LNCAP (cell line): Measurements from ENCODE around the gene EXOG.

ENCODE experiments used
- TF ChIP-seq, protein P1 (sequence below): fragments of 450-650 bp; IDR thresholded peaks from 2 replicates; pipeline ENCODE4 v1.5.1; 2017; ENCODE audit warnings: mild to moderate bottlenecking

The EXOG gene

GRCh38 chr3:38533285-38533976 is 37.3 kb downstream of the EXOG start:
- TF ChIP-seq, protein P1, sequence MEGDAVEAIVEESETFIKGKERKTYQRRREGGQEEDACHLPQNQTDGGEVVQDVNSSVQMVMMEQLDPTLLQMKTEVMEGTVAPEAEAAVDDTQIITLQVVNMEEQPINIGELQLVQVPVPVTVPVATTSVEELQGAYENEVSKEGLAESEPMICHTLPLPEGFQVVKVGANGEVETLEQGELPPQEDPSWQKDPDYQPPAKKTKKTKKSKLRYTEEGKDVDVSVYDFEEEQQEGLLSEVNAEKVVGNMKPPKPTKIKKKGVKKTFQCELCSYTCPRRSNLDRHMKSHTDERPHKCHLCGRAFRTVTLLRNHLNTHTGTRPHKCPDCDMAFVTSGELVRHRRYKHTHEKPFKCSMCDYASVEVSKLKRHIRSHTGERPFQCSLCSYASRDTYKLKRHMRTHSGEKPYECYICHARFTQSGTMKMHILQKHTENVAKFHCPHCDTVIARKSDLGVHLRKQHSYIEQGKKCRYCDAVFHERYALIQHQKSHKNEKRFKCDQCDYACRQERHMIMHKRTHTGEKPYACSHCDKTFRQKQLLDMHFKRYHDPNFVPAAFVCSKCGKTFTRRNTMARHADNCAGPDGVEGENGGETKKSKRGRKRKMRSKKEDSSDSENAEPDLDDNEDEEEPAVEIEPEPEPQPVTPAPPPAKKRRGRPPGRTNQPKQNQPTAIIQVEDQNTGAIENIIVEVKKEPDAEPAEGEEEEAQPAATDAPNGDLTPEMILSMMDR = no peak

DNA sequence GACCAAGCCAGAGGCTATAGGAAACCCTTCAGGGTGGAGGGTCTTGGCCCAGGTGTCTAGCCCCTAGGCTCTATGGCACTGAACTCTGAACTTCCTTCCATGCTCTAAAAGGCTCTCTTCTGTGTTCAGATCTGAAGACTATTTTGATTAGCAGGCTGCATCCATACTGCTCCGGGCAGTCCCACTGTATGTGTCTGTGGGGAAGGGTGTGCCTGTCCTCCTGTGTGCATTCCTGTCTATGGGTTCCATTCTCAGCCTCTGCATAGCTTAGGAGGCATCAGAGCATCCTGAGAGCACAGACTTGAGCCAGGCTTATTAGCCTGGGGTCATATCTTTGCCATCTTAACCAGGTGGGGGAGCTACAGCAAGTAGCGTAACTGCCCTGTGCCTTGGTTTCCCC is 38.0 kb downstream of the EXOG start:
- TF ChIP-seq, protein P1 = no peak

DNA sequence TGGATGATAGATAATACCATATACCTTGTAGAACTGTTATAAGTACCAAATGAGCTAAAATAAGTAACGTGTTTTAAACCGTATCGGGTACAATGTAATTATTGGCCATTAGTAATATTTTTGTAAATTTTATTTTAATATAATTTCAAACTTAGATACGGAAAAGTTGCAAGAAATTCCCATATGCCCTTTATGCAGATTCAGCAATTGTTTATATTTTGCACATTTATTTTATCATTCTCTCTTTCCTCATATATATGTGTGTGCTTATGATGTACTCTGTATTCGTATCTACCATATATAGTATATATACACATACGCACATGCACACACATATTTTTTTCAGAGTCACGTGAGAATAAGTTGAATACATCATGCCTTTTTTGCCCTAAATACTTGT is 38.5 kb downstream of the EXOG start:
- TF ChIP-seq, protein P1 = no peak

GRCh38 chr3:38536671-38537070 is 40.5 kb downstream of the EXOG start:
- TF ChIP-seq, protein P1 = no peak

GRCh38 chr3:38538773-38539353 is 42.7 kb downstream of the EXOG start:
- TF ChIP-seq, protein P1 = no peak

DNA sequence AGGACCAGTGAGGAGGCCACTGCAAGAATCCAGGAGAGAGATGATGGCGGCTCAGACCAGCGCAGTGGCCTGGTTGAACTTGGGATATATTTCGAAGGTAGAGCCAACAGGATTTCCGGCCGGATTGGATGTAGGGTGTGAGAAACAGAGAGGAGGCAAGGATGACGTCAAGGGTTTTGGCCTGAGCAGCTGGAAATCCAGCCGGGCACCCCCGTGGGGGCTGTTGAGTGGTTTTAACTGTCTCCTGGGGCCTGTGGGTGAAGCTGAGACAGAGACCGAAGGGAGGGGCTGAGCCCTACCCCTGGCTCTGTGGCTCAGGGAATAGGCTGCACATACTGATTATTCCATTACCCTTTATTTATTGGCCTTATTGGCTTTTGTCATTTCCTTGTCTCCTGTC is 45.7 kb downstream of the EXOG start:
- TF ChIP-seq, protein P1 = no peak

GRCh38 chr3:38542401-38543298 is 46.5 kb downstream of the EXOG start:
- TF ChIP-seq, protein P1 = no peak
